Measurements from ENCODE around the gene AURKA.

The AURKA gene

GRCh38 chr20:56412949-56413348 lies 20.9 kb upstream of the AURKA start:
- TF ChIP-seq GATA2 (IDR thresholded peaks at IDR 0.05; ENCODE audit: low read depth, low read length) (no peak), GATA3 (IDR thresholded peaks at IDR 0.05; ENCODE audit: low read depth, low read length) (no peak)

GRCh38 chr20:56412473-56412790 lies 20.4 kb upstream of the AURKA start:
- no peak for TF ChIP-seq GATA3 (IDR thresholded peaks at IDR 0.05; ENCODE audit: low read depth, low read length)
- no peak for TF ChIP-seq GATA2 (IDR thresholded peaks at IDR 0.05; ENCODE audit: low read depth, low read length)

GRCh38 chr20:56411759-56412472 lies 19.9 kb upstream of the AURKA start, which contains the start of gene CASS4:
TSS of gene CASS4 (plus strand) at chr20:56412260. CDS start at chr20:56412459, 199 bp downstream.
- no peak for TF ChIP-seq GATA3 (IDR thresholded peaks at IDR 0.05; ENCODE audit: low read depth, low read length)
- TF ChIP-seq GATA2 (IDR thresholded peaks at IDR 0.05; ENCODE audit: low read depth, low read length): no peak

- TF ChIP-seq GATA2 (IDR thresholded peaks at IDR 0.05; ENCODE audit: low read depth, low read length) (no peak), GATA3 (IDR thresholded peaks at IDR 0.05; ENCODE audit: low read depth, low read length) (no peak)
Observed at GRCh38 chr20:56409956-56410355, 17.9 kb upstream of the AURKA start.

GRCh38 chr20:56409521-56409920 lies 17.5 kb upstream of the AURKA start:
- TF ChIP-seq GATA2 (IDR thresholded peaks at IDR 0.05; ENCODE audit: low read depth, low read length) (no peak), GATA3 (IDR thresholded peaks at IDR 0.05; ENCODE audit: low read depth, low read length) (no peak)

GRCh38 chr20:56406910-56407309 lies 14.9 kb upstream of the AURKA start:
- TF ChIP-seq GATA2 (IDR thresholded peaks at IDR 0.05; ENCODE audit: low read depth, low read length) (no peak), GATA3 (IDR thresholded peaks at IDR 0.05; ENCODE audit: low read depth, low read length) (no peak)

GRCh38 chr20:56403465-56403864 lies 11.4 kb upstream of the AURKA start:
- TF ChIP-seq GATA3 (IDR thresholded peaks at IDR 0.05; ENCODE audit: low read depth, low read length): no peak
- no peak for TF ChIP-seq GATA2 (IDR thresholded peaks at IDR 0.05; ENCODE audit: low read depth, low read length)

GRCh38 chr20:56400001-56400640 lies 8.1 kb upstream of the AURKA start:
- TF ChIP-seq GATA2 (IDR thresholded peaks at IDR 0.05; ENCODE audit: low read depth, low read length) (no peak), GATA3 (IDR thresholded peaks at IDR 0.05; ENCODE audit: low read depth, low read length) (no peak)

GRCh38 chr20:56395166-56395565 lies 3.2 kb upstream of the AURKA start:
- TF ChIP-seq GATA3 (IDR thresholded peaks at IDR 0.05; ENCODE audit: low read depth, low read length): no peak
- TF ChIP-seq GATA2 (IDR thresholded peaks at IDR 0.05; ENCODE audit: low read depth, low read length): no peak

- TF ChIP-seq GATA3 (IDR thresholded peaks at IDR 0.05; ENCODE audit: low read depth, low read length) (no peak), GATA2 (IDR thresholded peaks at IDR 0.05; ENCODE audit: low read depth, low read length) (no peak)
Observed at GRCh38 chr20:56393653-56394052, 1.6 kb upstream of the AURKA start.

- no peak for TF ChIP-seq GATA3 (IDR thresholded peaks at IDR 0.05; ENCODE audit: low read depth, low read length)
- TF ChIP-seq GATA2 (IDR thresholded peaks at IDR 0.05; ENCODE audit: low read depth, low read length): no peak
Observed at GRCh38 chr20:56392881-56393482, 967 bp upstream of the AURKA start.

GRCh38 chr20:56391596-56392131 lies 351 bp downstream of the AURKA start:
- TF ChIP-seq GATA3 (IDR thresholded peaks at IDR 0.05; ENCODE audit: low read depth, low read length) (no peak), GATA2 (IDR thresholded peaks at IDR 0.05; ENCODE audit: low read depth, low read length) (no peak)

GRCh38 chr20:56391037-56391436 lies 978 bp downstream of the AURKA start:
- TF ChIP-seq GATA3 (IDR thresholded peaks at IDR 0.05; ENCODE audit: low read depth, low read length) (no peak), GATA2 (IDR thresholded peaks at IDR 0.05; ENCODE audit: low read depth, low read length) (no peak)

GRCh38 chr20:56389807-56390206 lies 2.2 kb downstream of the AURKA start:
- TF ChIP-seq GATA3 (IDR thresholded peaks at IDR 0.05; ENCODE audit: low read depth, low read length) (no peak), GATA2 (IDR thresholded peaks at IDR 0.05; ENCODE audit: low read depth, low read length) (no peak)

- TF ChIP-seq GATA2 (IDR thresholded peaks at IDR 0.05; ENCODE audit: low read depth, low read length): no peak
- no peak for TF ChIP-seq GATA3 (IDR thresholded peaks at IDR 0.05; ENCODE audit: low read depth, low read length)
Observed at GRCh38 chr20:56388882-56389281, 3.1 kb downstream of the AURKA start.
